GM23248 (cell line): ENCODE results near the gene ALCAM. TPM values are rescaled to one million over a fixed set of nuclear protein-coding genes. Genes with fewer than 3 reads are reported as not detected.

Experiments used
- DNase-seq: peaks from one replicate; pipeline ENCODE4 v3.0.0-alpha.2; 2015
- H2AFZ ChIP-seq: fragments of 200-600 bp; sonication (generic); 2 replicates; pipeline ENCODE4 v1.6.1; 2016; ENCODE audit warnings: antibody characterized with exemption
- H3F3A ChIP-seq: fragments of 200-600 bp; sonication (generic); 2 replicates; pipeline ENCODE4 v1.6.1; 2016; ENCODE audit warnings: mild to moderate bottlenecking, antibody characterized with exemption, mixed run types; ENCODE audit not compliant: insufficient read depth
- H3K27ac ChIP-seq: fragments of 200-600 bp; sonication (generic); 2 replicates; pipeline ENCODE4 v1.5.1; 2016; ENCODE audit warnings: mild to moderate bottlenecking
- H3K27me3 ChIP-seq: fragments of 200-600 bp; sonication (generic); replicated peaks from 2 replicates; pipeline ENCODE4 v1.6.1; 2016; ENCODE audit warnings: mild to moderate bottlenecking; ENCODE audit not compliant: insufficient read depth
- H3K36me3 ChIP-seq: fragments of 200-600 bp; sonication (generic); 2 replicates; pipeline ENCODE4 v1.6.1; 2016; ENCODE audit warnings: low read depth, mild to moderate bottlenecking
- H3K4me1 ChIP-seq: fragments of 200-600 bp; sonication (generic); 2 replicates; pipeline ENCODE4 v1.6.1; 2016; ENCODE audit warnings: mild to moderate bottlenecking; ENCODE audit not compliant: insufficient read depth
- H3K4me2 ChIP-seq: fragments of 200-600 bp; sonication (generic); one replicate; pipeline ENCODE4 v1.6.1; 2016; ENCODE audit warnings: mild to moderate bottlenecking; ENCODE audit not compliant: unreplicated experiment
- H3K4me3 ChIP-seq: fragments of 200-600 bp; sonication (generic); 2 replicates; pipeline ENCODE4 v1.5.1; 2016; ENCODE audit warnings: mild to moderate bottlenecking
- H3K79me2 ChIP-seq: fragments of 200-600 bp; sonication (generic); 2 replicates; pipeline ENCODE4 v1.6.1; 2016; ENCODE audit warnings: mild to moderate bottlenecking; ENCODE audit not compliant: insufficient read depth
- H3K9ac ChIP-seq: fragments of 200-600 bp; sonication (generic); 2 replicates; pipeline ENCODE4 v1.6.1; 2016; ENCODE audit warnings: mild to moderate bottlenecking
- H3K9me2 ChIP-seq: fragments of 200-600 bp; sonication (generic); 2 replicates; pipeline ENCODE4 v1.6.1; 2016; ENCODE audit warnings: mixed run types, mild to moderate bottlenecking, moderate library complexity; ENCODE audit not compliant: insufficient read depth
- H3K9me3 ChIP-seq: fragments of 200-600 bp; sonication (generic); one replicate; pipeline ENCODE4 v1.6.1; 2017; ENCODE audit warnings: low read depth
- H4K20me1 ChIP-seq: fragments of 200-600 bp; sonication (generic); 2 replicates; pipeline ENCODE4 v1.6.0; 2016; ENCODE audit not compliant: insufficient read depth
- EZH2 ChIP-seq: fragments of 200-600 bp; sonication (generic); IDR thresholded peaks from 2 replicates; pipeline ENCODE4 v1.6.1; 2018; ENCODE audit warnings: antibody characterized with exemption, mild to moderate bottlenecking; ENCODE audit not compliant: insufficient read depth, poor library complexity, severe bottlenecking
- EZH2phosphoT487 ChIP-seq: fragments of 200-600 bp; sonication (generic); IDR thresholded peaks from 2 replicates; pipeline ENCODE4 v1.6.1; 2018; ENCODE audit warnings: antibody characterized with exemption, moderate library complexity, mild to moderate bottlenecking, low read depth; ENCODE audit not compliant: insufficient read depth
- WGBS, 2 experiments: methylation state at CpG; one replicate each; pipeline ENCODE4 v1.1.6; 2015 to 2017; ENCODE audit warnings: low lambda C conversion rate in 2 of 2, low coverage in 1 of 2; ENCODE audit errors: missing lambda C conversion rate in 2 of 2; 5-methylcytosine and 5-hydroxymethylcytosine counted together
- in situ Hi-C: fragments of 300-500 bp; cut with MboI; formaldehyde crosslinking; loops from 2 replicates; pipeline ENCODE4 v1.15.0; 2020
- polyA plus RNA-seq: library from polyadenylated mRNA; unstranded; fragments of >200 nt; fragmentation: Nextera tagmentation; extraction: Ambion mirVana; gene quantifications from 2 replicates; pipeline ENCODE4 v1.2.1, GENCODE V29; 2016
- total RNA-seq: library from RNA; depleted of rRNA; stranded (reverse); fragments of >200 nt; shearing (Covaris generic); gene quantifications from 2 replicates; pipeline ENCODE4 v1.2.3, GENCODE V29; 2014

ALCAM gene
- total and polyA plus RNA-seq, 2 experiments from 2014 or later = 88.7 to 208 TPM

DNA sequence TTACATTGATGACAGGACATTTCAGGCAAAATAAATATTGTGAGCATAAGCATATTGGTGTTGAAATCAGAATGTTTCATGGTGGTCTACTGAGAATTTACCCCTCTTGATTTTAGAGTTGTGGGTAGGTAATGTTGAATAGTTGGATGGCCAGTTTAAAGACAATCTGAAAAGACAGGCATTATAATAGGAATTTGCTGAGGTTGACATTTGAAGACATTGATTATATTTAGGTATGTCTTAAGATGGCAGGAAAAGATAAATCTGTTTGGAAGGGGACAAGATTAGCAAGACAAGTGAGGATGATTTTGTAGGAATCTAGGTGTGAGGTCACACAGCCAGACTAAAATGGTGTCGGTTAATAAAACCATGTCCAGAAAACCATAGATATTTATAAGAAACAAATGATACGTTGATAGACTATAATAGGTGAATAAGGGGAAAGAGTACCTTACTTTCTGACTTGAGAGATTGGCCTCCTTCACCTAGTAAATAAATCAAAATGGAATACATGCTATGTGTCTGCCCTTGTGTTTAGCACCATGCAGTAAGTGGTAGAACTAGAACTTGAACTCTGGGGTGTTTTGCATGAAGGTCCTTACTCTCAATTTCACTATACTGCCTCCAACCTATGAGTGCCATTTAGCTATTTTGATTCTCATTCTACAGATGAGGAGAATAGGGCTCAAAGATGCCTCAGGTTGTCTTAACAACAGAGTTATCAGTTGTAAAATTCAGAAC lies 57.9 kb downstream of the ALCAM start:
- TF ChIP-seq EZH2 = no peak
- 80 to 83% methylated on average over 2 of the region's 2 CpGs for WGBS, 2 experiments
- H3K4me2 ChIP-seq = no peak overlapping the region
- H3K9me3 ChIP-seq = no peaks in the 10 kb centered on the region
- no peak for DNase-seq
- H3K9ac ChIP-seq = no peak overlapping the region
- no peaks in the 10 kb centered on the region for H3K9me2 ChIP-seq
- no peaks in the 10 kb centered on the region for H4K20me1 ChIP-seq
- 0 out of 2 replicates have a peak, but pooled peaks cover 8% of the 10 kb centered on the region for H3K4me1 ChIP-seq
- no peak overlapping the region for H2AFZ ChIP-seq
- H3K79me2 ChIP-seq = peaks cover 88% of the 10 kb centered on the region
- no peak overlapping the region for H3K27ac ChIP-seq
- H3K4me3 ChIP-seq = no peak overlapping the region
- in situ Hi-C loops = no loop called here
- H3K36me3 ChIP-seq = no peaks in the 10 kb centered on the region
- no peaks in the 10 kb centered on the region for H3K27me3 ChIP-seq
- H3F3A ChIP-seq = no peaks in the 10 kb centered on the region

DNA sequence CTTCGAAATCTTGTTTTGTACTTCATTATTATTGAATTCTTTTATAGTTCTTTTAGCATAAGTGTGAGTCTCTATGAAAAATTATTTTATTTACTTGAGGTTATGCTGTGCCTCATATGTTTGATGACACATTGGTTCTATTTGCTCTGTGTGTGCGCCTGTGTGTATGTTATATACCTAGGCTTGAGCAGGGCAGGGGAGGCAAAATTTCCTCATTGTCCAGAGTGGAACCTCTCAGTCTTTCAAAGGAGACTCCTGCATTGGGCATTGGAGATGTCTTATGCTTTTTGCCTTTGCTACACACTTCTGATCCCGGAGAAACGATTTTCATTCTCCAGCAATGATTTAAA lies 58.4 kb downstream of the ALCAM start:
- no peak overlapping the region for H3K9ac ChIP-seq
- H3K4me1 ChIP-seq = 0 out of 2 replicates have a peak, but pooled peaks cover 8% of the 10 kb centered on the region
- H2AFZ ChIP-seq = no peak overlapping the region
- no peaks in the 10 kb centered on the region for H4K20me1 ChIP-seq
- 71 to 80% methylated on average over 4 of the region's 4 CpGs for WGBS, 2 experiments
- no peak overlapping the region for H3K4me3 ChIP-seq
- H3K9me3 ChIP-seq = no peaks in the 10 kb centered on the region
- H3K4me2 ChIP-seq = no peak overlapping the region
- no peak for DNase-seq
- peaks cover 86% of the 10 kb centered on the region for H3K79me2 ChIP-seq
- H3F3A ChIP-seq = no peaks in the 10 kb centered on the region
- in situ Hi-C loops = no loop called here
- no peaks in the 10 kb centered on the region for H3K27me3 ChIP-seq
- H3K36me3 ChIP-seq = no peaks in the 10 kb centered on the region
- TF ChIP-seq EZH2 = no peak
- TF ChIP-seq EZH2phosphoT487 = no peak
- H3K27ac ChIP-seq = no peak overlapping the region
- no peaks in the 10 kb centered on the region for H3K9me2 ChIP-seq

DNA sequence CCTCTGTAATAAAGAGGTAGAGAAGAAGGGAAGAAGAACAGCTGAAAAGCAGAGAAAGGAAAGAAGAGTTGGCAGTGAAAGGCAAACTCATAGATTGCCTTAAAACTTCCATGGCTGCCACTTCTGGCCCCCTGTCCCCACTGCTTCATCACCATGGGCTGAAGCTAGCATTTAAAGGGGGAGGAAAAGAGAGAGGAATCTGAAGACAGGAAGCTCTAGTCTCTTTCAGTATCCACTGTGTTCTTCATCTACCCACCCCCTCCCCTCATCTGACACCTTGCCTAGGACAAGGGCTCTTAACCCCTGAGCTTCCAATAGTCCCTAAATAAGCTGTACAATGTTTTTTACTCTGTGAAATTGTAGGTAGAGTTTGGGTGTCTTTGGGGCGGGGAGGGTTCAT lies 60.6 kb downstream of the ALCAM start:
- in situ Hi-C loops = no loop called here
- Histone ChIP-seq H3K79me2 (peaks cover 86% of the 10 kb centered on the region), H3F3A (no peaks in the 10 kb centered on the region), H3K4me2 (no peak overlapping the region), H3K9me3 (no peaks in the 10 kb centered on the region), H3K9me2 (no peaks in the 10 kb centered on the region), H3K27ac (no peak overlapping the region), H3K4me1 (0 out of 2 replicates have a peak, but pooled peaks cover 8% of the 10 kb centered on the region), H3K4me3 (no peak overlapping the region), H3K27me3 (no peaks in the 10 kb centered on the region), H3K9ac (no peak overlapping the region), H3K36me3 (no peaks in the 10 kb centered on the region), H4K20me1 (no peaks in the 10 kb centered on the region), H2AFZ (no peak overlapping the region)
- TF ChIP-seq EZH2phosphoT487 (no peak), EZH2 (no peak)
- DNase-seq = no peak
- 94 to 100% methylated on average over 1 of the region's 1 CpG for WGBS, 2 experiments

DNA sequence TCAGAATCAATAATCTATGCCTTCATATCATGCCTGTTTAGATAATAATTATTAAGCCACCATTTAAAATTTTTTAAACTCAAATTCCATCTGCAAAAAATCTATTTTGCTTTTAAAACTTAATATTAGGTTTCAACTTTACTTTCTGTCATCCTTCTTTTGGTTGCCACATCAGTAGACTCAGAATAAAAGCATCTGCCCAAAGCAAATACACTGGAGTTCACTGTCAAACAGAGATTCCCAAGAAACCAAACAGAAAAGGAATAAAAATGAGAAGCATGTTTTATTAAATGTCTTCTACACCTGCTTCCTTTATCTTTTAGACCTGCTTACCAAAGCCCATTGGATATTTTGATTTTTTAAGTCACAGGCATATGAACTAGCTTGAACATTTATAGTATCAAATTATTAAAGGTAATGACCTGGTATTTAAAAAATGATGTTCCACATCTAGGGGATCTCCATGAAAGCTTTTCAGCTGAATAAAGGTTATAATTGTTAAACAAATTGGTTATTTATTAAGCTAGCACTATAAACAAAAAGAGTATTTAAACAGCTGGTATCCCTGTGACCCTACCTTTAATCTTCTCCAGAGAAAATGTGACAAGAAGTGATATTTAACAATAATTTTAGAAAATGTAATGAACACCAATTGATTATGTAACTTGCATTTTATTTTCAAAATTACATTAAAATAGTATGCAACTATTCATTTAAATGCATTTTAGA lies 62.5 kb downstream of the ALCAM start:
- Histone ChIP-seq H3K9me2 (no peaks in the 10 kb centered on the region), H3K27ac (no peak overlapping the region), H3K36me3 (no peaks in the 10 kb centered on the region), H3K4me3 (no peak overlapping the region), H3K27me3 (no peaks in the 10 kb centered on the region), H3K79me2 (peaks cover 76% of the 10 kb centered on the region), H3K4me2 (no peak overlapping the region), H4K20me1 (no peaks in the 10 kb centered on the region), H3K4me1 (0 out of 2 replicates have a peak, but pooled peaks cover 8% of the 10 kb centered on the region), H3K9me3 (no peaks in the 10 kb centered on the region), H3K9ac (no peak overlapping the region), H2AFZ (no peak overlapping the region), H3F3A (no peaks in the 10 kb centered on the region)
- TF ChIP-seq EZH2 = no peak
- TF ChIP-seq EZH2phosphoT487 = no peak
- DNase-seq = peak; percentile 22
- in situ Hi-C loops = no loop called here
